NB4 (cell line): Measurements from ENCODE around the gene NIM1K.

ENCODE experiments used
- DNase-seq: peaks from one replicate; pipeline ENCODE4 v3.0.0; 2010; ENCODE audit warnings: low read depth
- H3K4me3 ChIP-seq: one replicate; pipeline ENCODE4 v1.5.1; 2011; ENCODE audit warnings: mild to moderate bottlenecking, low read depth, low read length, moderate library complexity
- MYC ChIP-seq: IDR thresholded peaks from 2 replicates; pipeline ENCODE4 v1.6.1; 2011; ENCODE audit warnings: low read depth, low read length
- POLR2A ChIP-seq: IDR thresholded peaks from 2 replicates; pipeline ENCODE4 v1.6.1; 2011; ENCODE audit warnings: mild to moderate bottlenecking; ENCODE audit not compliant: insufficient read length; ENCODE audit errors: extremely low read depth
- TF ChIP-seq, protein P1 (sequence below): IDR thresholded peaks from 2 replicates; pipeline ENCODE4 v1.6.1; 2011; ENCODE audit warnings: low read depth, low read length
- TF ChIP-seq, protein P2 (sequence below): IDR thresholded peaks from one replicate; pipeline ENCODE4 v1.5.1; 2012; ENCODE audit warnings: low read depth, low read length

The NIM1K gene

DNA sequence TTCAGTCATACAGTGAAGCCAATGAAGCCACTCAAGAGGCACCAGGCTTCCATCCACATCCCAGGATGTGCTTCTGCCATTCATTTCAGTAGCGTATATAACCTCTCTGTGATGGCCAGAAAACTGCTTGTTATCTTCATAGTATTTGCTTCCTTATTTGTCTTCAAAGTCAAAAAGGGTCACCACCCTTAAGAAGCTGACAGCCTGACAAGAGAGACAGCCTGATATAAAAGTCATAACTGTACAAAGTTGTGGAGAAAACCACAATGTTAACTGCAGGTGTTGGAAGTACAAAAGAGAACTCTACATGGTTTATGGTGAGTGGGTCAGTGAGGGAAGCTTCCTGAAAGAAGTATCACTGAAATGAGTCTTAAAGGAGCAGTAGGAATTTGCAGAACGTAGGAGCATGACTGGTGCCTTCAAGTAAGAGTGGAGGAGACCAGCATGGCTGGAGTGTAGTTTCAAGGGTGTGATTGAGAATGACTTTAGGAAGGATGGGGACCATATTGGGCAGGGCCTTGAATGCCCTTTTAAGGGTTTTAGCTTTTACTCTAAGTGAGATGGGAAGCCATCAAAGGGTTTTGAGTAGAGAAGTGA is 33.7 kb downstream of the NIM1K start:
- DNase-seq = no peak
- H3K4me3 ChIP-seq = no peak overlapping the region
- TF ChIP-seq, protein P1, sequence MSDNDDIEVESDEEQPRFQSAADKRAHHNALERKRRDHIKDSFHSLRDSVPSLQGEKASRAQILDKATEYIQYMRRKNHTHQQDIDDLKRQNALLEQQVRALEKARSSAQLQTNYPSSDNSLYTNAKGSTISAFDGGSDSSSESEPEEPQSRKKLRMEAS = no peak
- TF ChIP-seq MYC (no peak), POLR2A (no peak)
- TF ChIP-seq, protein P2, sequence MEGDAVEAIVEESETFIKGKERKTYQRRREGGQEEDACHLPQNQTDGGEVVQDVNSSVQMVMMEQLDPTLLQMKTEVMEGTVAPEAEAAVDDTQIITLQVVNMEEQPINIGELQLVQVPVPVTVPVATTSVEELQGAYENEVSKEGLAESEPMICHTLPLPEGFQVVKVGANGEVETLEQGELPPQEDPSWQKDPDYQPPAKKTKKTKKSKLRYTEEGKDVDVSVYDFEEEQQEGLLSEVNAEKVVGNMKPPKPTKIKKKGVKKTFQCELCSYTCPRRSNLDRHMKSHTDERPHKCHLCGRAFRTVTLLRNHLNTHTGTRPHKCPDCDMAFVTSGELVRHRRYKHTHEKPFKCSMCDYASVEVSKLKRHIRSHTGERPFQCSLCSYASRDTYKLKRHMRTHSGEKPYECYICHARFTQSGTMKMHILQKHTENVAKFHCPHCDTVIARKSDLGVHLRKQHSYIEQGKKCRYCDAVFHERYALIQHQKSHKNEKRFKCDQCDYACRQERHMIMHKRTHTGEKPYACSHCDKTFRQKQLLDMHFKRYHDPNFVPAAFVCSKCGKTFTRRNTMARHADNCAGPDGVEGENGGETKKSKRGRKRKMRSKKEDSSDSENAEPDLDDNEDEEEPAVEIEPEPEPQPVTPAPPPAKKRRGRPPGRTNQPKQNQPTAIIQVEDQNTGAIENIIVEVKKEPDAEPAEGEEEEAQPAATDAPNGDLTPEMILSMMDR = no peak

DNA sequence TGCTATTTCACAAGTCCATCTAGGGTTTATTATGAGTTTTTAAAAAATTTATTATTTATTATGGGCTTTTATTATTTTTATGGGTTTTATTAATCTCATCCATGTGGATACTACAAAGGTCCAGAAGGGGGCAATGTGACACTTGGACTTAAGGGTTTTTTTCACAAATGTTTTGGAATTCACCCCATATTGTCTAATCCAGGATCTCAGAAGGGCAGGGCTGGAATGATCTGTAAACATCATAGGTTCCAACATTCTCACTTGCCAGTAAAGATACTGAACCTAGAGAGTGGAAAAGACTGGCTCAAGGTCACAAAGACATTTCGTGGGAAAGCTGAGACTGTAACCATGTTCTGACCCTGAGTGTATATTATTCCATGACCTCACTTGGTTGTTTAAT is 35.6 kb downstream of the NIM1K start:
- no peak overlapping the region for H3K4me3 ChIP-seq
- peak; percentile 37 for DNase-seq
- TF ChIP-seq, protein P2 = peak; percentile 35
- TF ChIP-seq, protein P1 = no peak

DNA sequence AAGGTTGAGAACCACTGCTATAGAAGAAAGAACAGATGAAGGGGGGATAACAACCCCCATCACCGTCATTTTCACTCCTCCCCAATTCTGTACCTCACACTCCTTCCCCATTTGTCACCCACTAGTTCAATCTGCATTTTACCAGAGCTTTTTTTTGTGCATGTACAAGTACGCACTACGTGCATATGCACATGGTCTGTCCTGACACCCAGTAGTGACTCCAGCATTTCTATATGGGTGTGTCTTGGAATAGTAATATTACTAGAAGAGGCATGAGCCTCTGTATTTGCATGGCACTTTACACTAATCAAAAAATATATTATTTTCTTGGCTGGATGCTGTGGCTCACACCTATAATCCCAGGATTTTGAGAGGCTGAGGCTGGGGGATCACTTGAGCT is 38.7 kb downstream of the NIM1K start:
- H3K4me3 ChIP-seq = no peak overlapping the region
- TF ChIP-seq, protein P1 = no peak
- TF ChIP-seq POLR2A = no peak
- TF ChIP-seq MYC = no peak
- TF ChIP-seq, protein P2 = no peak

DNA sequence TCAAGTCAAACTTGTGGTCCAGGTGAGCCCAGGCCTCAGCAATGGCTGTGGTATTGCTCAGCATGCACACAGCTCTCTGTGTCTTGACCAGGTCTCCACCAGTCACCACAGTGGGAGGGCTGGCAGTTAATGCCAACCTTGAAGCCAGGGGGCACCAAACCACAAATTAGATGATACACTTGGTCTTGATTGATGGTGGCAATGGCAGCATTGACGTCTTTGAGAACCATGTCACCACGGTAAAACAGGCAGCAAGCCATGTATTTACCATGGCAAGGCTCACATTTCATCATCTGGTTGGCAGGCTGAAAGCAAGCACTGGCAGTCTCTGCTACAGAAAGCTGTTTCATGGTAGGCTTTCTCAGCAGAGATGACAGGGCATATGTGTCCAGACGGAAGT is 40.0 kb downstream of the NIM1K start:
- TF ChIP-seq MYC = no peak
- no peak for TF ChIP-seq POLR2A
- TF ChIP-seq, protein P1 = no peak
- TF ChIP-seq, protein P2 = no peak
- no peak overlapping the region for H3K4me3 ChIP-seq
- DNase-seq = peak; percentile 24

More for the DNA sequence above, 38.7 kb downstream of the NIM1K start:
- no peak for DNase-seq

DNA sequence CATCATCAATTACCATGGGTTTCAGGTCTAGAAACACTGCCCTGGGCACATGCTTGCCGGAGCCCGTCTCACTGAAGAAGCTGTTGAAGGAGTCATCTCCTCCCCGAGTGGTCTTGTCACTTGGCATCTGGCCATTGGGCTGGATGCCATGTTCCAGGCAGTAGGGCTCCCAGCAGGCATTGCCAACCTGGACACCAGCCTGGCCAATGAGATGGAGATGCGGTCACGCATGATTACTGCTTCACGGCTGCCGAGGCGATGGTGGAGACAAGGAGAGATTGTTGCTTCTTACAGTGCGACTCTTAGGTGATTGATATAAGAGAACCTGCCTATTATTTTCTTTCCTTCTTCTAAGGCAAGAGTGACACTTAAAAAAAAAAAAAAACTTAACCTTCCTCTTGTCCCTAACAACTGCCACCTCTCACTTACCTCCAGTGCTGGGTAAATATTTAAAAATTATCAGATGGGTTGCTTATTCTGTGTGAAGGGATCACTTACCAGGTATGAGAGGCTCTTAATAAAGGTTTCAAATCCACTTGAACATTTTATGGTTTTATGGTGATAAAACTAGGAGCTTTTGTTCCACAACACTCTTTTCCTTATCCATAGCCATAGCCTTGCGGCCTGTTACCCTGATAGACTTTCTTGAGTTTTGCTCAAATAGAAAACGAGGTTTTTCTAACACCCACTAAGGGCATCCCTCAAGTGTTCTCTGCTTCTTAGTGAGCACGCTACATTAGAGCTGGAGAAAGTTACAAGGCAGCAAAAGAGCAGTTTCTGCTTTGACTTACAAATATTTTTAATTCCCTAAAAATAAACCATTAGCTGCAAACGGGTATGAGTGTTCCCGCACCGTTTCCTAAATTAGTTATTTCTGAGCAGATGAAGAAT is 41.2 kb downstream of the NIM1K start:
- no peak overlapping the region for H3K4me3 ChIP-seq
- DNase-seq = no peak
- no peak for TF ChIP-seq POLR2A
- TF ChIP-seq, protein P1 = no peak
- TF ChIP-seq, protein P2 = no peak
- TF ChIP-seq MYC = no peak
